ENCODE results near the gene TEX14. TPM values are rescaled to one million over a fixed set of nuclear protein-coding genes. Genes with fewer than 3 reads are reported as not detected.

TEX14 gene
- total and polyA plus RNA-seq, 2 donors (not counting 3 experiments of a cell fraction or from before 2014, with no cell fraction given): 0.10 TPM; not detected in 1

DNA sequence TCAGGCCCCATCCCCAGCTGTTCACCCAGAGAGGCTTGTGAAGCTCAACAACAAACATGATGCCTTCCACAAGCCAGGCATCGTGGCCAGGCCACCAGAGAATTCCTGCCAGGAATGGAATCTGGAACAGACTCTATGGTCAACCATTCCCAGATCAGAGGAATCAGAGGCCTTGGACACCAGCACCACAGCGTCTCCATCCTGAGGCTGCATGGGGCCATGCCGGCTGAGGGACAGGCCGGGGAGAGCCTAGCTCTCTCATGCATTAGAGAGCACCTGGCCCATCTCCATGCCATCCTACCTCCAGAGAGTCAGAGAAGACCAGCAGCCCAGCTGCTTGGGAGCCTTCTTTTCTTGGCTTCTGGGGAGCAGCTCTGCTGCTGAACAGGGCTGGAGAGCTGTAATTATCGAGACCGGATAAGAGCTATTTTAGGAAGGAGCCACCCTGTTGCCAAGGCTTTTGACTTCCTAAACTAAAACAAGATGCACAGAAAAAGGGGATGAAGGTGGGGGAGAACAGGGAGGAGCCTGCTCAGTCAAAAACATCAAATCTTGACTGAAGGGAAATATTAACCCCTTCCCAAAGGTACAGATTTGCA, 152.9 kb downstream of the TEX14 start:
- no peak overlapping the region for H3K9ac ChIP-seq (replicated peaks; ENCODE audit: extremely low read depth, insufficient read depth, low read length)
- no peak overlapping the region for H3K4me3 ChIP-seq (replicated peaks in 1 of 3; ENCODE audit: insufficient read depth in 1 of 3, low read depth in 1 of 3, low read length in 3 of 3)
- intact Hi-C loops (cut with micrococcal nuclease): no loop called here
- no peak for TF ChIP-seq MYC (IDR thresholded peaks at IDR 0.05; ENCODE audit: low read depth, low read length)
- DNase-seq (ENCODE audit: low read depth, low spot score) (no peak), FAIRE-seq (no peak)
- no peaks in the 10 kb centered on the region for H3K9me3 ChIP-seq (replicated peaks; ENCODE audit: control insufficient read depth, insufficient read depth, low read length)
- peaks cover 8 to 10% of the 10 kb centered on the region in 2 experiments for H3K27me3 ChIP-seq (ENCODE audit: control insufficient read depth in 2 of 2, insufficient read depth in 2 of 2, low read length in 2 of 2)
- no peaks in the 10 kb centered on the region for H3K36me3 ChIP-seq (ENCODE audit: control insufficient read depth in 2 of 2, extremely low read depth in 1 of 2, insufficient read depth in 2 of 2, low read length in 2 of 2)
- no peaks in the 10 kb centered on the region for H4K20me1 ChIP-seq (replicated peaks; ENCODE audit: control insufficient read depth, extremely low read depth, insufficient read depth, low read length)
- H3K4me2 ChIP-seq (ENCODE audit: insufficient read depth, low read length): no peak overlapping the region
- CTCF ChIA-PET: interaction anchor here (0.6 to 1.2 kb wide), 4 partner anchors 18 to 26 kb away, joined by 3 to 4 read pairs (median 3); no protein-coding TSS in a partner anchor
- POLR2A ChIA-PET: interaction anchor here (0.8 kb wide), 1 partner anchor 92 kb away, joined by 4 read pairs; no protein-coding TSS in a partner anchor
- H3K27ac ChIP-seq (ENCODE audit: insufficient read depth, low read depth, low read length): no peak overlapping the region
- no TSS peak for BruUV-seq (replicated peaks)
- H3K9me1 ChIP-seq (replicated peaks; ENCODE audit: control insufficient read depth, extremely low read depth, insufficient read depth, low read length): no peaks in the 10 kb centered on the region
- no peaks in the 10 kb centered on the region for H3K4me1 ChIP-seq (ENCODE audit: control insufficient read depth, extremely low read depth, insufficient read depth, low read length)
- dilution Hi-C loops (cut with MboI; ENCODE audit: extremely low pct_ligation_motif_present, low sequenced_read_pairs): no loop called here
- no peak overlapping the region for H2AFZ ChIP-seq (ENCODE audit: low read depth, low read length)
- no peaks in the 10 kb centered on the region for H3K79me2 ChIP-seq (ENCODE audit: control insufficient read depth, insufficient read depth, low read length)

DNA sequence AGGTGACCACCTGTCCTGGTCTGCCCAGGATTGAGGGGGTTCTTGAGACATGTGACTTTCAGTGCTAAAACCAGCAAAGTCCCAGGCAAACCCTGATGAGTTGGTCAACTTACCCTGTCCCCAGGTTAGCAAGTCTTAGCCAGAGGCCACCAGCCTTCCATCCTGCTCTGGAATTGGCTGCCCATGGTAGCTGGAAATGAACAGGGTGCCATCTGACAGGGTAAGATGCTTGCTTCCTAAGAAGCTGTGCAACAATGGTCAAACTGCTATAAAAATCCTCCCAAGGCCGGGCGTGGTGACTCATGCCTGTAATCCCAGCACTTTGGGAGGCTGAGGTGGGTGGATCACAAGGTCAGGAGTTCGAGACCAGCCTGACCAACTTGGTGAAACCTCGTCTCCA, 154.6 kb downstream of the TEX14 start:
- Histone ChIP-seq H3K9ac (replicated peaks; ENCODE audit: extremely low read depth, insufficient read depth, low read length) (no peak overlapping the region), H3K4me1 (ENCODE audit: control insufficient read depth, extremely low read depth, insufficient read depth, low read length) (no peaks in the 10 kb centered on the region), H3K36me3 (ENCODE audit: control insufficient read depth in 2 of 2, extremely low read depth in 1 of 2, insufficient read depth in 2 of 2, low read length in 2 of 2) (no peaks in the 10 kb centered on the region), H3K27ac (ENCODE audit: insufficient read depth, low read depth, low read length) (no peak overlapping the region), H3K4me3 (replicated peaks in 1 of 3; ENCODE audit: insufficient read depth in 1 of 3, low read depth in 1 of 3, low read length in 3 of 3) (no peak overlapping the region), H3K79me2 (ENCODE audit: control insufficient read depth, insufficient read depth, low read length) (no peaks in the 10 kb centered on the region), H3K9me3 (replicated peaks; ENCODE audit: control insufficient read depth, insufficient read depth, low read length) (no peaks in the 10 kb centered on the region), H3K9me1 (replicated peaks; ENCODE audit: control insufficient read depth, extremely low read depth, insufficient read depth, low read length) (no peaks in the 10 kb centered on the region), H2AFZ (ENCODE audit: low read depth, low read length) (no peak overlapping the region), H3K27me3 (ENCODE audit: control insufficient read depth in 2 of 2, insufficient read depth in 2 of 2, low read length in 2 of 2) (peaks cover 10% of the 10 kb centered on the region in 2 experiments), H4K20me1 (replicated peaks; ENCODE audit: control insufficient read depth, extremely low read depth, insufficient read depth, low read length) (no peaks in the 10 kb centered on the region), H3K4me2 (ENCODE audit: insufficient read depth, low read length) (no peak overlapping the region)
- DNase-seq (ENCODE audit: low read depth, low spot score) (no peak), FAIRE-seq (no peak)
- dilution Hi-C loops (cut with MboI; ENCODE audit: extremely low pct_ligation_motif_present, low sequenced_read_pairs): no loop called here
- no TSS peak for BruUV-seq (replicated peaks)
- CTCF ChIA-PET: interaction anchor here (0.7 to 2.0 kb wide), 4 partner anchors 15 to 88 kb away, joined by 3 to 5 read pairs (median 4); no protein-coding TSS in a partner anchor
- TF ChIP-seq EZH2 (IDR thresholded peaks at IDR 0.05; ENCODE audit: borderline replicate concordance, low read depth, low read length, severe bottlenecking) (no peak), POLR2A (IDR thresholded peaks at IDR 0.05; ENCODE audit: low read depth, low read length) (no peak), MYC (IDR thresholded peaks at IDR 0.05; ENCODE audit: low read depth, low read length) (no peak), JUN (IDR thresholded peaks at IDR 0.05; ENCODE audit: borderline replicate concordance, insufficient read depth, insufficient read length, low read depth) (no peak), FOS (IDR thresholded peaks at IDR 0.05; ENCODE audit: borderline replicate concordance, insufficient read depth, low read length) (no peak), GATA2 (IDR thresholded peaks at IDR 0.05; ENCODE audit: insufficient read depth, insufficient read length, low read depth, low read length) (no peak)
- TF ChIP-seq, protein P1, sequence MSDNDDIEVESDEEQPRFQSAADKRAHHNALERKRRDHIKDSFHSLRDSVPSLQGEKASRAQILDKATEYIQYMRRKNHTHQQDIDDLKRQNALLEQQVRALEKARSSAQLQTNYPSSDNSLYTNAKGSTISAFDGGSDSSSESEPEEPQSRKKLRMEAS (IDR thresholded peaks at IDR 0.05; ENCODE audit: insufficient read depth, insufficient read length): no peak
- TF ChIP-seq, protein P2, sequence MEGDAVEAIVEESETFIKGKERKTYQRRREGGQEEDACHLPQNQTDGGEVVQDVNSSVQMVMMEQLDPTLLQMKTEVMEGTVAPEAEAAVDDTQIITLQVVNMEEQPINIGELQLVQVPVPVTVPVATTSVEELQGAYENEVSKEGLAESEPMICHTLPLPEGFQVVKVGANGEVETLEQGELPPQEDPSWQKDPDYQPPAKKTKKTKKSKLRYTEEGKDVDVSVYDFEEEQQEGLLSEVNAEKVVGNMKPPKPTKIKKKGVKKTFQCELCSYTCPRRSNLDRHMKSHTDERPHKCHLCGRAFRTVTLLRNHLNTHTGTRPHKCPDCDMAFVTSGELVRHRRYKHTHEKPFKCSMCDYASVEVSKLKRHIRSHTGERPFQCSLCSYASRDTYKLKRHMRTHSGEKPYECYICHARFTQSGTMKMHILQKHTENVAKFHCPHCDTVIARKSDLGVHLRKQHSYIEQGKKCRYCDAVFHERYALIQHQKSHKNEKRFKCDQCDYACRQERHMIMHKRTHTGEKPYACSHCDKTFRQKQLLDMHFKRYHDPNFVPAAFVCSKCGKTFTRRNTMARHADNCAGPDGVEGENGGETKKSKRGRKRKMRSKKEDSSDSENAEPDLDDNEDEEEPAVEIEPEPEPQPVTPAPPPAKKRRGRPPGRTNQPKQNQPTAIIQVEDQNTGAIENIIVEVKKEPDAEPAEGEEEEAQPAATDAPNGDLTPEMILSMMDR (IDR thresholded peaks at IDR 0.05; ENCODE audit: extremely low read depth in 1 of 2, insufficient read depth in 1 of 2, low read depth in 1 of 2, low read length in 2 of 2): no peak
- POLR2A ChIA-PET: no interaction called here
- intact Hi-C loops (cut with micrococcal nuclease): no loop called here

Data from endothelial cell of umbilical vein (primary cell).